GM19372 (cell line): ENCODE results near the gene DICER1.

Experiments used
- ATAC-seq: cut with Tn5 transposase; IDR thresholded peaks from one replicate; pipeline ENCODE4 v1.9.1; 2021; ENCODE audit warnings: mild to moderate bottlenecking, low read depth, moderate library complexity; ENCODE audit not compliant: unreplicated experiment

The DICER1 gene

DNA sequence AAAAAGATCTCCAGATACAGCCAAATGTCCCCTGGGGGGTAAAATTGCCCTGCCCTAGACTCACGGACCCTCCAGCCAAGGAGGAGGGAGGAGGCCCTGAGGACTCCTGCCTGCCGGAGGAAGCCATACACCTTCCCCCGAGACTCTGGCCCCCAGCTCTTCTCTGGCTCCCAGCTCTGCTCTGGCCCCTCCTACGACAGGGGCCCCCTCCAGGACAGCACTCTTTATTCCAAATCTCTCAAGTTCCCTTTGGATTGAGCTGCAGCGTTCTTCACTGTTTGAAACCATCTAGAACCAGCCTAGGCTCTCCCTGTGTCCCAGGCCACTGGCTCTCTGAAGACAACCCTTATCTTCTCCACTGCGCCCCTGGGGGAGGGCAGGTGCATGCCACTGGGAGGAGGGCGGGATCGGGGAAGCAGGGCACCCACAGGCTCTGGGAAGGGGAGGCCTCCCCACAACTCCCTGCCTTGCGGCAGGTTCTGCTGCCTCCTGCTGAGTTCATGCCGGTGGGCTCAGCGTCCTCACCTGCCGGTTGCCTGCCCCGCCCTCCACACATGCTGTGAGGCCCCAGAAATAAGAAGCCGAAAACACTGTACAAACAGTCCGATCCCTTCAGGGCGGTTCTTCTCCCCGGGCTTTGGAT lies 112.7 kb downstream of the DICER1 start:
- no peak for ATAC-seq

DNA sequence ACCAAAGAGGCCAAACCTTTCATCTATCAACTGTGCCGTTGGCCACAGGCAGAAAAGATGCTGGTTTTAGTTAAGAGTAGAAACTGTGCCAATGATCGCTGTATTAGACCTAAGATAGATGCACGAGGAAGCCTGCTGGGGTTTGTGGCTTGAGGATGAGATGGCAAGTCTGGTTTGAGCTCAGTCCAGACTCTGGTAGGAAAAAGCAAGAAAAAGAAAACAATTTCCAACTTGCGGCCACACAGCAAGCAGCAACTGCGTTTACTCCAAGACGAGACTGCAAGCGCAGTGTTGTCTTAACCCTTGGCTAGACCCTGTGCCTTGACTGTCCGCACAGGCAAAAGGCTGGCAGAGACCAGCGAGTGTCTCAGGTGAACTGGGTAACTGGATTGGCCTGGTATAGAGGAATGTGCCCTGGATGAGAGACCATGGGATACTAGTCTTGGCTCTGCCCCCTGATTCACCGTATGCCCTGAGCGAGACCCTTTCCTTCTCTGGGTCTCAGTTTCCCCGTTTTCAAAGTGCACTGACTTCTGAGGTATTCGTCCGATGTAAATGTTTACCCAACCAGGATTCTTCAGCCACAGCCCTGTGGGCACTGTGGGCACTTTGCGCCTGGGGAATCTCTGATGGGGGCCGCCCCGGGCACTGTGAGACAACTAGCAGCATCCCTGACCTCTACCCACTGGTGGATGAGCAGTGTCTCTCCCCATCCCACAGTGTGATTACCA lies 113.4 kb downstream of the DICER1 start:
- ATAC-seq, result no peak

DNA sequence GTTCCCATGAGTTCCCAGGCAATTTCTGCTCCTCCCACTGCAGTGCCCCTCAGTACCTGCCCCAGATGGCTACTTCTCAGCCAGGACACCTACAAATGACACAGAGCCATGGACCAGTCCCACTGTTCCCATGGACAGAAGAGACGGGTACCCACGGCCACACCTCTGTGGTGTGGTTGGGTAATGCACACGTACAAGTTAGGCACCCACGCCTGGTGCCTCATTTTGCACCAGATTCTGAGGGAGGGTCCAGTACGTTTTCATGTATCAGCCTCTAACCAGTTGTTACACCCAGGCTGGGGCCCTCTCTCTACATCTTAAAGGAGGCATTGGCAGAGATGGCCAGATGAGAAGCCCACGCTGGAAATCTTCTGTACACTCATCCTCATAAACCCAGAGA lies 114.0 kb downstream of the DICER1 start:
- no peak for ATAC-seq

DNA sequence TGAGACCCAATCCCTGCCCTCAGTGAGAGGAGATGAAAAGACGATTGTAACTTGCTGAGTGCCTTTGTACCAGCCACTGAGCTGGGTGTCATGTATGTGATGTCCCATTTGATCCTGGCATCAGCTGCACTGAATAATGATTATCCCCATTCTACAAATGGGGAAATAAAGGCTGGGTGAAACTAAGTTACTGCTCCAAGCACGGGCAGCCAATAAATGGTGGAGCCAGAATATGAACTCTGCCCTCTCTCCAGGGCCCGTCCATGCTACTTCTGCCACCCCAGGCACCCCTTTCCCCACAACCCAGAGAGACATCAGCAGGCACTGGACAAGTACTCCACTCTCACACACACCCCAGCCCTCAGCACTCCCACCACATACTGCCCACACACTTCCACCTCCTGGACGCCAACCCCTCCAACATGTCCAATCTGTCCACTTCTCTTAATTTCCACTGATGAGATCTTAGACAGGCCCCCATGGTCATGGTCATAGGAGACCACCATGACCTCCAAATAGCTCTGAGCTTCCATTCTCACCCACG lies 115.8 kb downstream of the DICER1 start:
- ATAC-seq, result no peak

DNA sequence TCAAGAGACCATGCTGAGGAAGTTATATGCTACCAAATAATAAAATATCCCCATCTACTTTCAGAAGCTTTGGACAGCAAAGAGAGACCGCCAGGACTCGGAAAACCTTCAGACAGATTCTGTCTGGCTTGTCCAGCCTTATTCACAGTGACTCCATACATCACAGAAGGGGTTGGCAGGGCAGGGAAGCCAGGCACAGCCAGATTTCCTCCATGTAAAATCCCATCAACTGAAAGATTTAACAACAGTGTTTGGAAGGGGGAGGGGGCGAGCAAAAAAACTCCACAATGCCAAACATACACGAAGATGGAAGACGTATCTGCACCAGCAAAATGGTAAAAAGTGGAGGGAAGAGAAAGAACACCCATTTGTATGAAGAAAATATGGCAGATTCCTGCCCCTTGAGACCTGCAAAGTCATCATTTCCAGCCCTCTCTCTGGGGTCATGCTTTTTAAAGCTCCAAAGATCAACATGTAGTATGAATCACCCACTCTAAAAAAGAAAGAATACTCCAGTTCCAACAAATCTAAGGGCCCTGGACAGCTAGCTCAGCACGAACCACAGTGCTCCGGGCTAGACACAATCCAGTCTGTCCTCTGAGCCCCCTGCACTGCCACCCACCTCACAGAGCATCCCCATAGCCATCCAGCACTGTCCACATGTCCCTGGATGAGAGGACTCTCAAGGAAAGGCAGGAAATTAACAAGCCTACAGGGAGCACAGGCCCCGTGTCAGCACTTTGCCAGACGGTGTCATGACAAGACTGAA lies 116.4 kb downstream of the DICER1 start:
- no peak for ATAC-seq

DNA sequence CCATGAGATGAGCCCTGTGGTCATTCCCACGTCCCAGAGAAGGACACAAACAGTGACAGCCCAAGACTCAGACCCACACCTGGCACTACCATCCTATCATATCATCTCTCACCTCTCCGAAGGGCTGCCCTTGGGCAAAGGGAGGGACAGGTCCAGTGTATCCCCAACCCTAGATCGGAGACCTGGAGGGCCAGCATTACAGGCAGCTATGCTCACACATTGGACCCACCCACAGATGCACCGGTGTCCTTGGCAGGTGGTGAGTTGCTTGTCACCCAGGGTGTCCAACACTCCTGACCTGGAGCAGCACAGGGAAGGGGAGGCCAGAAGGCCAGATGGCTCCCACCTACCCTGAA lies 117.4 kb downstream of the DICER1 start:
- no peak for ATAC-seq

DNA sequence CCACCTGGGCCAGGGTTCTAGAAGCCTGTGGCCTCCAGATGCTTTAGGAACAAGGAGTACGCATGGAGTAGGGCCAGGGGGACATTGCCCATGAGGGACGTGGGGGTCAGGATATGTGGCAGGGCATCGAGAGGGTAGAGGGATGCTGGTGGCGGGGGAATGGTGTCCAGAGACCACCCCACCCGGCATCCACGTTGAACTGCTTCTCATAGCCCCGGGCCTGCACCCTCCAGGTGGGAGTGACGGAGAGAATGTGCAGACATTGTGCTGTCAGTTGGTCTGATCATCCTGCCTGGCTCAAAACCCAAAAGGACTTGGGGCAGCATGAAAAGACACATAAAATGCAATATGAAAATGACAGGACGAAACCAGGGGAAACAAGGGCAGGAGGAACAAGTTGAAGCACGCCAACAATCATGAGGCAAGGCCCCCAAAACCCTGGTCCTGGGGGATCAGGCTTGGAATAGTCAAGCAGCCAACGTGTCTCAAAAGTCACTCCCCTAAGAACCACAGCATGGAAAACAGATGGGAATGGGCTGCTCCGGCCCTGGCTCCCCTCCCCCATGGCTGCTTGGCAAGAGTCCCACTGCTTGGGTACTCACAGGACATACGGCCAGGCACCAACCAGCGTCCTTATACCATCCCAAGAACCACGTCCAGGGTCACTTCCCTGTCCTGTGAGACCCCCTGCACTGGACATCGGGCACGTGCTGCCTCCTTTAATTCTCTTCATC lies 117.9 kb downstream of the DICER1 start:
- no peak for ATAC-seq

DNA sequence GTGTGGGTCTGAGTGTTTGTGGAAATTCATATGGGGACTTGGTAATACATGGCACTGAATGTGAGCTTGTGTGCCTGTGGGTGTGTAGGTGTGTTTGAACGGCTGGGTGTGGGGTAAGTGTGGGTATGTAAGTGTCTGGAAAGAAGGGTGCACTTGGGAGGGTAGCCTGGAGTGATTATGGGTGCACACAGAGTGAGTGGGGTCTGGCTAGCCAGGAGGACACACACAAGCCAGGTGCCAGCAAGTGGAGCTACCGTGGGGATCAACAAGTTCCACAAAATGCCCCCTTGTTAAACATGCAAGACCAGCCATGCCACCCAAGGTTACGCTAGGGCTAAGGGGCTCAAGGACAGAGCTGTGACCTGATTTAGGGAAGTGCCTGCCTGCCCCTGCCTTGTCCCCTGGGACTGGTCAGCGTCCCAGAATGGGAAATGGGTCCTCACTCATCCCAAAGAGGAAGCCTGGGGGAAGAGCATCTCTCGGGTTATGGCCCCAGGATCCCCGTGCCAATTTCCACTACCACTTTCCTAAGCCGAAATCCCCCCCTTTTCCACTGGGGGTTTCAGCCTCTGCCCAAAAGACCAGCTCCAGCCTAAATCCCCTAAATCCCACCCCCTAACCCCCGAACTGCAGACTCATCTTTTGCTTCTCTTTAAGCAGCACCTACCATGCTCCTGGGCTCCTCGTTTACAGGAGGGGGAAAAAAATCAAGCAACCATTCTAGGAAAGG lies 118.6 kb downstream of the DICER1 start:
- no peak for ATAC-seq

DNA sequence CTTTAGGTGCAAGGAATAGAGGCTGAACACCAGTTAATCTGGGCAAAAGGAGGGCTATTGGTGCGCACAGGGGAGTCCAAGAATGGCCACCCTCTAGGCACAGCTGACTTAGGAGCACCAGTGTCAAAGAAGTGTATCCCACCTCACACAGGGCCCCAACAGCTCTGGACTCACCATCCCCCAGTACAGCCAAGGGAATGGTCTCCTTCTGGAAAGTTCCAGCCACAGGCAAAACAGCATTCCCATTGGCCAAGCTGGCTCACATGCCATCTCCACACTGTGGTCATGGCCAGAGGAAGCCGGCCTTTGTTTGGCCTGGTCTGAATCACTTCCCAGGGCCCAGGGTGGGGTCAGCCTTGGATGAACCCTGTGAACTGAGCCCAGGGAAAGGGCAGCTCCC lies 120.1 kb downstream of the DICER1 start:
- no peak for ATAC-seq
